GM12892 (cell line): ENCODE measurements around the gene TEX48.

Experiments used
- POLR2A ChIP-seq: IDR thresholded peaks from 2 replicates; pipeline ENCODE4 v1.6.1; 2011; ENCODE audit warnings: low read depth, low read length, control low read depth
- POLR2AphosphoS5 ChIP-seq: IDR thresholded peaks from 2 replicates; pipeline ENCODE4 v1.6.1; 2011; ENCODE audit warnings: low read depth, low read length, control low read depth
- TAF1 ChIP-seq: IDR thresholded peaks from 2 replicates; pipeline ENCODE4 v1.6.1; 2011; ENCODE audit warnings: low read depth, mild to moderate bottlenecking, control low read depth, low read length, borderline replicate concordance

DNA sequence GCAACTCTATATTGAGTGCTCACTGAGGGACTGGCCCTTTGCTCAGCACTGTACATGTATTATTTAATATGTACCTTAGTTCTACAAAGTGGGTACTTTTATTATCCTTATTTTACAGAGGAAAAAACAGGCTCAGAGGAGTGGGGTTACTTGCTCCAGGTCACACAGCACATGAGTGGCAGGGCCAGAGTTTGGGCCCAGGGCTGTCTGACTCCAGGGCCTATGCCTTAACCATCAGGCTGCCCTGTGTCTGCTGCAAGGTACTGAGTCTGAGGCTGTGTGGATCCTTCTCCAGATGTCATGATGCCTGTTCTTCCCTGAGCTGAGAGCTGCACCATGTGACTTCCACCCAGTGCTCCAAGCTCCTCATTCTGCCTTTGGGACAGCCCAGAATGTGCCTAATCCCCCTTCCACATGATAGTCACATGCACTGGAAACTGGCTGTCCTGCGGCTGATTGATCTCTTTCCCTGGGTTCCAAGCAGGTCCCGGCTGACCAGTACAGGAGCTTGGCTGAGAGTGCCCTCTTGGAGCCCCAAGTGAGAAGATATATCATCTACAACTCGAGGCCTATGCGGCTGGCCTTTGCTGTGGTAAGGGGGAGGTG lies 55.5 kb downstream of the TEX48 start:
- TF ChIP-seq POLR2A, result no peak
- no peak for TF ChIP-seq POLR2AphosphoS5
- TF ChIP-seq TAF1, result no peak
